Sigmoid colon (tissue), 7 donors: ENCODE results near the gene B3GNT5. TPM values are rescaled to one million over a fixed set of nuclear protein-coding genes. Genes with fewer than 3 reads are reported as not detected.

Experiments used
- DNase-seq: peaks from one replicate; pipeline ENCODE4 v3.0.0-alpha.2; 2019
- H3K27ac ChIP-seq, 4 donors: fragments of 200-600 bp; sonication (generic); one replicate each; pipeline ENCODE4 v1.5.1; 2016 to 2019; ENCODE audit warnings: mild to moderate bottlenecking in 1 of 4
- H3K27me3 ChIP-seq, 3 donors: fragments of 200-600 bp; sonication (generic); one replicate each; pipeline ENCODE4 v1.5.1; 2019; ENCODE audit warnings: mild to moderate bottlenecking in 1 of 3
- H3K36me3 ChIP-seq, 4 donors: fragments of 200-600 bp; sonication (generic); one replicate each; pipeline ENCODE4 v1.5.1; 2016 to 2019
- H3K4me1 ChIP-seq, 4 donors: fragments of 200-600 bp; sonication (generic); one replicate each; pipeline ENCODE4 v1.5.1; 2017 to 2019
- H3K4me3 ChIP-seq, 4 donors: fragments of 200-600 bp; sonication (generic); one replicate each; pipeline ENCODE4 v1.5.1; 2017 to 2019; ENCODE audit warnings: mild to moderate bottlenecking in 2 of 4, moderate library complexity in 1 of 4
- H3K9me3 ChIP-seq, 4 donors: fragments of 200-600 bp in 3 of 4; sonication (generic) in 3 of 4; one replicate each; pipeline versions ENCODE4 v1.5.1 to v1.6.1; 2013 to 2019
- CTCF ChIP-seq, 4 experiments: fragments of 450-650 bp in 3 of 4; fragments of 200-600 bp in 1 of 4; IDR thresholded peaks; one replicate each; pipeline ENCODE4 v1.5.1; 2016 to 2019; ENCODE audit warnings: antibody characterized with exemption in 4 of 4, mild to moderate bottlenecking in 3 of 4, moderate library complexity in 2 of 4
- EP300 ChIP-seq, 4 donors: sonication (generic); formaldehyde crosslinking; IDR thresholded peaks; one replicate each; pipeline ENCODE4 v1.6.1; 2017; ENCODE audit warnings: antibody characterized with exemption in 4 of 4
- POLR2A ChIP-seq, 2 donors: fragments of 450-650 bp; IDR thresholded peaks; one replicate each; pipeline ENCODE4 v1.6.1; 2016; ENCODE audit warnings: antibody characterized with exemption in 2 of 2, mild to moderate bottlenecking in 2 of 2, moderate library complexity in 2 of 2
- POLR2AphosphoS5 ChIP-seq, 4 donors: sonication (generic); formaldehyde crosslinking; IDR thresholded peaks; one replicate each; pipeline ENCODE4 v1.6.1; 2017; ENCODE audit warnings: antibody characterized with exemption in 4 of 4
- WGBS, 2 donors: extraction: QIAGEN DNeasy Blood & Tissue Kit; methylation state at CpG; one replicate each; pipeline ENCODE4 v1.1.7; 2013; 5-methylcytosine and 5-hydroxymethylcytosine counted together
- intact Hi-C: fragments of 100-400 bp; cut with DNase I; formaldehyde crosslinking; loops from one replicate; pipeline ENCODE4 v1.15.1; 2023
- polyA plus RNA-seq, 3 donors: library from polyadenylated mRNA; stranded (reverse); fragments of 200-250 nt; gene quantifications; one replicate each; pipeline ENCODE4 v1.2.3, GENCODE V29; 2013
- total RNA-seq, 4 donors: library from RNA; depleted of rRNA; stranded (reverse); fragments of >200 nt; gene quantifications; one replicate each; pipeline ENCODE4 v1.1.0, GENCODE V29; 2016
- donor health status: healthy with polysubstance abuse.
- donor health status: Bipolar disorder and iron deficiency.
- donor health status: healthy.

The B3GNT5 gene
- total and polyA plus RNA-seq, 7 donors, result 2.2 to 29.6 (median 4.2) TPM

GRCh38 chr3:183233966-183234365 is 19.1 kb upstream of the B3GNT5 start:
- intact Hi-C loops, result no loop called here
- no peak for DNase-seq
- H3K4me1 ChIP-seq, result no peaks in the 10 kb centered on the region
- WGBS, 2 donors, result 47 to 62% methylated on average over 4 of the region's 4 CpGs
- H3K4me3 ChIP-seq, result no peak overlapping the region
- H3K36me3 ChIP-seq, result no peaks in the 10 kb centered on the region
- no peaks in the 10 kb centered on the region for H3K9me3 ChIP-seq
- TF ChIP-seq POLR2A (IDR thresholded peaks at IDR 0.05), result no peak
- no peak for TF ChIP-seq POLR2AphosphoS5 (IDR thresholded peaks at IDR 0.05)
- TF ChIP-seq EP300 (IDR thresholded peaks at IDR 0.05), result no peak
- no peak overlapping the region for H3K27ac ChIP-seq
- H3K27me3 ChIP-seq, result no peaks in the 10 kb centered on the region

- Histone ChIP-seq H3K27ac (no peak overlapping the region), H3K4me1 (no peaks in the 10 kb centered on the region), H3K4me3 (no peak overlapping the region), H3K36me3 (no peaks in the 10 kb centered on the region), H3K27me3 (no peaks in the 10 kb centered on the region), H3K9me3 (peaks cover 0 to 14% (median 0%) of the 10 kb centered on the region in 4 donors)
- 53 to 69% methylated on average over 5 of the region's 5 CpGs for WGBS, 2 donors
- TF ChIP-seq CTCF (IDR thresholded peaks at IDR 0.05), result no peak
- no peak for TF ChIP-seq EP300 (IDR thresholded peaks at IDR 0.05)
- TF ChIP-seq POLR2A (IDR thresholded peaks at IDR 0.05), result no peak
- no peak for TF ChIP-seq POLR2AphosphoS5 (IDR thresholded peaks at IDR 0.05)
- DNase-seq, result no peak
- intact Hi-C loops, result no loop called here
Observed at GRCh38 chr3:183239046-183239445, 14.0 kb upstream of the B3GNT5 start.

GRCh38 chr3:183242431-183242830 is 10.6 kb upstream of the B3GNT5 start:
- WGBS, 2 donors, result 86 to 90% methylated on average over 1 of the region's 1 CpG
- H3K4me1 ChIP-seq, result no peaks in the 10 kb centered on the region
- no peak for DNase-seq
- H3K36me3 ChIP-seq, result no peaks in the 10 kb centered on the region
- no peak overlapping the region for H3K4me3 ChIP-seq
- intact Hi-C loops, result no loop called here
- peaks cover 0 to 14% (median 0%) of the 10 kb centered on the region in 4 donors for H3K9me3 ChIP-seq
- TF ChIP-seq POLR2A (IDR thresholded peaks at IDR 0.05), result no peak
- TF ChIP-seq EP300 (IDR thresholded peaks at IDR 0.05), result no peak
- TF ChIP-seq POLR2AphosphoS5 (IDR thresholded peaks at IDR 0.05), result no peak
- no peak for TF ChIP-seq CTCF (IDR thresholded peaks at IDR 0.05)
- H3K27me3 ChIP-seq, result no peaks in the 10 kb centered on the region
- no peak overlapping the region for H3K27ac ChIP-seq

- intact Hi-C loops, result no loop called here
- Histone ChIP-seq H3K4me1 (no peaks in the 10 kb centered on the region), H3K4me3 (no peak overlapping the region), H3K27ac (peak overlapping the region in 1 of 4 donors; percentile 23), H3K36me3 (no peaks in the 10 kb centered on the region), H3K27me3 (no peaks in the 10 kb centered on the region), H3K9me3 (peaks cover 0 to 14% (median 0%) of the 10 kb centered on the region in 4 donors)
- peak; percentile 71 for DNase-seq
- TF ChIP-seq CTCF (IDR thresholded peaks at IDR 0.05) (no peak), EP300 (IDR thresholded peaks at IDR 0.05) (no peak), POLR2A (IDR thresholded peaks at IDR 0.05) (no peak), POLR2AphosphoS5 (IDR thresholded peaks at IDR 0.05) (no peak)
- 32 to 39% methylated on average over 2 of the region's 2 CpGs for WGBS, 2 donors
Observed at GRCh38 chr3:183244219-183244618, 8.8 kb upstream of the B3GNT5 start.

GRCh38 chr3:183244981-183245476 is 8.0 kb upstream of the B3GNT5 start:
- Histone ChIP-seq H3K4me1 (no peaks in the 10 kb centered on the region), H3K27ac (peak overlapping the region in 1 of 4 donors; percentile 23), H3K36me3 (no peaks in the 10 kb centered on the region), H3K27me3 (no peaks in the 10 kb centered on the region), H3K4me3 (no peak overlapping the region), H3K9me3 (peaks cover 0 to 14% (median 0%) of the 10 kb centered on the region in 4 donors)
- peak; percentile 46 for DNase-seq
- intact Hi-C loops, result no loop called here
- TF ChIP-seq CTCF (IDR thresholded peaks at IDR 0.05), result no peak
- no peak for TF ChIP-seq POLR2A (IDR thresholded peaks at IDR 0.05)
- no peak for TF ChIP-seq POLR2AphosphoS5 (IDR thresholded peaks at IDR 0.05)
- TF ChIP-seq EP300 (IDR thresholded peaks at IDR 0.05), result no peak
